Stromal cell of bone marrow (primary cell): Measurements from ENCODE around the gene ANKRD13C.

Experiments used
- DNase-seq: peaks from one replicate; pipeline ENCODE4 v3.0.0-alpha.2; 2012; ENCODE audit warnings: low read depth

Gene ANKRD13C

GRCh38 chr1:70295749-70296148 is 58.8 kb downstream of the ANKRD13C start:
- no peak for DNase-seq

GRCh38 chr1:70293186-70293843 is 61.2 kb downstream of the ANKRD13C start:
- no peak for DNase-seq

GRCh38 chr1:70290218-70290617 is 64.3 kb downstream of the ANKRD13C start:
- peak; percentile 4 for DNase-seq

GRCh38 chr1:70288166-70288565 is 66.4 kb downstream of the ANKRD13C start:
- DNase-seq = peak; percentile 6

- DNase-seq = no peak
Measured at GRCh38 chr1:70286453-70286852, 68.1 kb downstream of the ANKRD13C start.

GRCh38 chr1:70284366-70284765 is 70.2 kb downstream of the ANKRD13C start:
- DNase-seq = no peak

- DNase-seq = no peak
Measured at GRCh38 chr1:70278710-70279109, 75.8 kb downstream of the ANKRD13C start.

GRCh38 chr1:70277875-70278274 is 76.6 kb downstream of the ANKRD13C start:
- DNase-seq = no peak

- peak; percentile 3 for DNase-seq
Measured at GRCh38 chr1:70265946-70266345, 88.6 kb downstream of the ANKRD13C start.

GRCh38 chr1:70264839-70265238 is 89.7 kb downstream of the ANKRD13C start:
- no peak for DNase-seq

GRCh38 chr1:70256664-70257063 is 97.9 kb downstream of the ANKRD13C start:
- DNase-seq = no peak

GRCh38 chr1:70248729-70249128 is 105.8 kb downstream of the ANKRD13C start:
- no peak for DNase-seq

GRCh38 chr1:70247768-70248167 is 106.8 kb downstream of the ANKRD13C start:
- no peak for DNase-seq

- no peak for DNase-seq
Measured at GRCh38 chr1:70247122-70247521, 107.4 kb downstream of the ANKRD13C start.

GRCh38 chr1:70239940-70240339 is 114.6 kb downstream of the ANKRD13C start:
- no peak for DNase-seq

- DNase-seq = no peak
Measured at GRCh38 chr1:70234733-70235132, 119.8 kb downstream of the ANKRD13C start.

- DNase-seq = no peak
Measured at GRCh38 chr1:70231475-70231874, 123.0 kb downstream of the ANKRD13C start.

- no peak for DNase-seq
Measured at GRCh38 chr1:70228670-70229069, 125.9 kb downstream of the ANKRD13C start.

GRCh38 chr1:70227439-70227838 is 127.1 kb downstream of the ANKRD13C start:
- no peak for DNase-seq

GRCh38 chr1:70224954-70225353 is 129.6 kb downstream of the ANKRD13C start:
- DNase-seq = no peak

- no peak for DNase-seq
Measured at GRCh38 chr1:70222716-70223235, 131.7 kb downstream of the ANKRD13C start.

GRCh38 chr1:70221238-70222121 is 133.0 kb downstream of the ANKRD13C start, which contains the start of gene SRSF11:
SRSF11 (plus strand) TSS chr1:70221380; CDS start chr1:70221637, 257 bp downstream.
- peak; percentile 91 for DNase-seq
